GM12801 (cell line): ENCODE measurements around the gene MYRF.

Experiments used
- CTCF ChIP-seq: IDR thresholded peaks from one replicate; pipeline ENCODE4 v1.5.1; 2011; ENCODE audit warnings: control low read depth; ENCODE audit not compliant: insufficient read length; ENCODE audit errors: extremely low read depth

The MYRF gene

GRCh38 chr11:61720597-61720996 is 31.8 kb upstream of the MYRF start:
- no peak for TF ChIP-seq CTCF

GRCh38 chr11:61724437-61724836 is 28.0 kb upstream of the MYRF start:
- TF ChIP-seq CTCF, result no peak

GRCh38 chr11:61725781-61726231 is 26.6 kb upstream of the MYRF start:
- TF ChIP-seq CTCF, result no peak

- TF ChIP-seq CTCF, result no peak
Measured at GRCh38 chr11:61726775-61727174, 25.7 kb upstream of the MYRF start.

GRCh38 chr11:61727401-61727811 is 25.0 kb upstream of the MYRF start:
- no peak for TF ChIP-seq CTCF

GRCh38 chr11:61728066-61728939 is 24.1 kb upstream of the MYRF start:
- no peak for TF ChIP-seq CTCF

GRCh38 chr11:61728940-61729219 is 23.6 kb upstream of the MYRF start:
- no peak for TF ChIP-seq CTCF
